SK-N-SH (cell line): ENCODE results near the gene BEGAIN. TPM values are rescaled to one million over a fixed set of nuclear protein-coding genes. Genes with fewer than 3 reads are reported as not detected.
A peak's percentile ranks its signal among the peaks of the same experiment; 100 is the strongest.

Experiments
- CTCF ChIA-PET: fragments of 300-600, 350-600 bp; formaldehyde crosslinking; extraction: SDS; loops from one replicate; lab custom pipeline; 2021; lab: Yijun Ruan, JAX
- POLR2A ChIA-PET: fragments of 350-600 bp; sonication (Branson Sonifier 250); formaldehyde crosslinking; extraction: SDS; loops from one replicate; lab custom pipeline; 2020; ENCODE audit warnings: antibody characterized with exemption, inconsistent platforms; lab: Yijun Ruan, JAX
- DNase-seq: peaks from one replicate; pipeline ENCODE4 v3.0.0; 2012
- H2AFZ ChIP-seq: fragments of 200-600 bp; sonication (generic); 2 replicates; pipeline ENCODE4 v1.8.1; 2016; ENCODE audit warnings: antibody characterized with exemption, mild to moderate bottlenecking, low read depth
- H3F3A ChIP-seq: fragments of 200-600 bp; sonication (generic); replicated peaks from 2 replicates; pipeline ENCODE3; 2016; ENCODE audit warnings: antibody characterized with exemption, mild to moderate bottlenecking; ENCODE audit not compliant: insufficient read depth
- H3K27ac ChIP-seq, 2 experiments: fragments of 200-500 bp in 1 of 2; fragments of 200-600 bp in 1 of 2; sonication (Bioruptor generic) in 1 of 2; sonication (generic), shearing (Covaris generic) in 1 of 2; 2 replicates each; pipeline versions ENCODE4 v1.5.1 to v1.6.1; 2014 to 2016; ENCODE audit warnings: low read depth in 2 of 2, inconsistent platforms in 1 of 2, low read length in 1 of 2, mild to moderate bottlenecking in 1 of 2, mixed read lengths in 1 of 2
- H3K27me3 ChIP-seq: fragments of 200-600 bp; sonication (generic), shearing (Covaris generic); 2 replicates; pipeline ENCODE4 v1.6.1; 2016; ENCODE audit warnings: mixed run types; ENCODE audit not compliant: insufficient read depth
- H3K36me3 ChIP-seq, 2 experiments: fragments of 200-500 bp in 1 of 2; fragments of 200-600 bp in 1 of 2; sonication (Bioruptor generic) in 1 of 2; sonication (generic) in 1 of 2; replicated peaks in 1 of 2; 2 replicates each; pipeline versions ENCODE3 to v1.5.1; 2014 to 2016; ENCODE audit warnings: low read length in 1 of 2, mild to moderate bottlenecking in 1 of 2; ENCODE audit not compliant: insufficient read depth in 2 of 2, control insufficient read depth in 1 of 2
- H3K4me1 ChIP-seq, 2 experiments: fragments of 200-500 bp in 1 of 2; fragments of 200-600 bp in 1 of 2; sonication (Bioruptor generic) in 1 of 2; sonication (generic), shearing (Covaris generic) in 1 of 2; 2 replicates each; pipeline versions ENCODE4 v1.5.1 to v1.6.1; 2014 to 2016; ENCODE audit warnings: low read depth in 1 of 2, low read length in 1 of 2, mixed run types in 1 of 2; ENCODE audit not compliant: insufficient read depth in 2 of 2, control insufficient read depth in 1 of 2
- H3K4me2 ChIP-seq: fragments of 200-600 bp; sonication (generic), shearing (Covaris generic); 2 replicates; pipeline ENCODE4 v1.6.1; 2017; ENCODE audit warnings: mixed run types
- H3K4me3 ChIP-seq, 2 experiments: fragments of 200-500 bp in 1 of 2; fragments of 200-600 bp in 1 of 2; sonication (Bioruptor generic) in 1 of 2; sonication (generic), shearing (Covaris generic) in 1 of 2; 2 replicates each; pipeline versions ENCODE4 v1.5.1 to v1.8.1; 2014 to 2016; ENCODE audit warnings: low read depth in 2 of 2, inconsistent platforms in 1 of 2, low read length in 1 of 2, mild to moderate bottlenecking in 1 of 2, mixed read lengths in 1 of 2, moderate library complexity in 1 of 2
- H3K79me2 ChIP-seq: fragments of 200-600 bp; sonication (generic); 2 replicates; pipeline ENCODE4 v1.8.1; 2017; ENCODE audit warnings: mild to moderate bottlenecking; ENCODE audit not compliant: insufficient read depth
- H3K9ac ChIP-seq: fragments of 200-600 bp; sonication (generic); 2 replicates; pipeline ENCODE4 v1.6.1; 2017; ENCODE audit warnings: mixed run types
- H3K9me2 ChIP-seq: fragments of 200-600 bp; sonication (generic); 2 replicates; pipeline ENCODE4 v1.6.1; 2017; ENCODE audit warnings: mixed run types
- H3K9me3 ChIP-seq: fragments of 200-600 bp; sonication (generic); 2 replicates; pipeline ENCODE4 v1.6.1; 2017; ENCODE audit warnings: mixed run types, mild to moderate bottlenecking, moderate library complexity
- H4K20me1 ChIP-seq: fragments of 200-600 bp; sonication (generic); 2 replicates; pipeline ENCODE4 v1.6.1; 2017; ENCODE audit warnings: mild to moderate bottlenecking, mixed run types; ENCODE audit not compliant: insufficient read depth
- CHD2 ChIP-seq: fragments of 150-350 bp; IDR thresholded peaks from 2 replicates; pipeline ENCODE4 v1.6.1; 2018; ENCODE audit warnings: low read length; ENCODE audit not compliant: partially characterized antibody
- EP300 ChIP-seq, 2 experiments: IDR thresholded peaks; 2 replicates each; pipeline versions ENCODE4 v1.4.0 to v1.6.1; 2012; ENCODE audit warnings: borderline replicate concordance in 1 of 2, low read depth in 1 of 2, low read length in 1 of 2
- EZH2phosphoT487 ChIP-seq: fragments of 200-600 bp; sonication (generic); IDR thresholded peaks from 2 replicates; pipeline ENCODE4 v1.6.1; 2017; ENCODE audit warnings: low read depth, mixed run types, mild to moderate bottlenecking, antibody characterized with exemption, moderate library complexity, borderline replicate concordance
- IRF3 ChIP-seq: fragments of 150-350 bp; IDR thresholded peaks from 2 replicates; pipeline ENCODE4 v1.6.1; 2016; ENCODE audit warnings: mild to moderate bottlenecking, low read depth, low read length
- MAX ChIP-seq: IDR thresholded peaks from 2 replicates; pipeline ENCODE4 v1.4.0; 2012; ENCODE audit warnings: low read depth
- MEF2A ChIP-seq: IDR thresholded peaks from 2 replicates; pipeline ENCODE4 v1.4.0; 2012; ENCODE audit warnings: low read depth, borderline replicate concordance
- PBX3 ChIP-seq: IDR thresholded peaks from 2 replicates; pipeline ENCODE4; 2012
- POLR2AphosphoS5 ChIP-seq: IDR thresholded peaks from 2 replicates; pipeline ENCODE4 v1.6.1; 2012; ENCODE audit warnings: low read depth, low read length
- RAD21 ChIP-seq: IDR thresholded peaks from 2 replicates; pipeline ENCODE4 v1.6.1; 2012; ENCODE audit warnings: mild to moderate bottlenecking, low read length
- RXRA ChIP-seq: IDR thresholded peaks from 2 replicates; pipeline ENCODE4 v1.4.0; 2012; ENCODE audit warnings: low read depth, mild to moderate bottlenecking, borderline replicate concordance
- SMC3 ChIP-seq: IDR thresholded peaks from 2 replicates; pipeline ENCODE4 v1.6.1; 2012; ENCODE audit warnings: low read depth, low read length, improper control_type of control experiment
- TCF12 ChIP-seq: IDR thresholded peaks from 2 replicates; pipeline ENCODE4 v1.4.0; 2012
- TEAD4 ChIP-seq: IDR thresholded peaks from 2 replicates; pipeline ENCODE4 v1.4.0; 2012; ENCODE audit warnings: mild to moderate bottlenecking, borderline replicate concordance; ENCODE audit not compliant: insufficient read depth
- USF2 ChIP-seq: fragments of 150-350 bp; IDR thresholded peaks from 2 replicates; pipeline ENCODE4 v1.6.1; 2017; ENCODE audit warnings: antibody characterized with exemption, low read length, low read depth, borderline replicate concordance
- ZBTB33 ChIP-seq: IDR thresholded peaks from 2 replicates; pipeline ENCODE4 v1.4.0; 2012; ENCODE audit warnings: low read depth, borderline replicate concordance
- WGBS: methylation state at CpG from one replicate; pipeline ENCODE4 v1.1.6; 2017; ENCODE audit warnings: low lambda C conversion rate; 5-methylcytosine and 5-hydroxymethylcytosine counted together
- polyA plus RNA-seq, 3 experiments: library from polyadenylated mRNA; depleted of rRNA; stranded (reverse); fragments of >200 nt; gene quantifications; 2 replicates each; pipeline ENCODE4 v1.2.3, GENCODE V29; 2012

The BEGAIN gene
- polyA plus RNA-seq, 1 of the 3 experiments (the other 2 are of a cell fraction) = 4.2 TPM

- Histone ChIP-seq H3K27ac (no peak overlapping the region), H3K79me2 (no peaks in the 10 kb centered on the region), H3K9ac (no peak overlapping the region), H3F3A (no peaks in the 10 kb centered on the region), H3K4me1 (peaks cover 4 to 41% of the 10 kb centered on the region in 2 experiments; a peak in 2 of 4 replicates), H3K9me3 (no peaks in the 10 kb centered on the region), H2AFZ (no peak overlapping the region), H3K9me2 (no peaks in the 10 kb centered on the region), H3K36me3 (no peaks in the 10 kb centered on the region), H3K4me2 (no peak overlapping the region), H4K20me1 (no peaks in the 10 kb centered on the region), H3K27me3 (0 out of 2 replicates have a peak, but pooled peaks cover under 1% of the 10 kb centered on the region), H3K4me3 (no peak overlapping the region)
- 95% methylated on average over 16 of the region's 16 CpGs for WGBS
- DNase-seq = no peak
- ChIA-PET CTCF (interaction anchor here (1.3 to 1.4 kb wide), 2 partner anchors 198 to 319 kb away, joined by 3 to 4 read pairs; no protein-coding TSS in a partner anchor), POLR2A (interaction anchor here (3.7 kb wide), 1 partner anchor 13 kb away, joined by 14 read pairs; no protein-coding TSS in a partner anchor)
- no peak for TF ChIP-seq ZBTB33
- no peak for TF ChIP-seq RAD21
- TF ChIP-seq CHD2 = no peak
- no peak for TF ChIP-seq EP300 (IDR thresholded peaks at IDR 0.05; ENCODE audit: borderline replicate concordance in 1 of 2, low read depth in 1 of 2, low read length in 1 of 2)
- TF ChIP-seq MEF2A = no peak
- no peak for TF ChIP-seq RXRA
- no peak for TF ChIP-seq TEAD4
- no peak for TF ChIP-seq IRF3
Measured at GRCh38 chr14:100582496-100583165, 4.6 kb downstream of the BEGAIN start.

- H3K36me3 ChIP-seq = no peaks in the 10 kb centered on the region
- H3K4me2 ChIP-seq = no peak overlapping the region
- no peaks in the 10 kb centered on the region for H3K9me3 ChIP-seq
- H3K4me3 ChIP-seq = no peak overlapping the region
- H3K9ac ChIP-seq = no peak overlapping the region
- DNase-seq = peak; percentile 72
- peak overlapping the region in 1 of 2 experiments; percentile 59; a peak in 2 of 4 replicates for H3K27ac ChIP-seq
- H2AFZ ChIP-seq = no peak overlapping the region
- ChIA-PET CTCF (interaction anchor here (1.4 to 1.9 kb wide), 3 partner anchors 64 to 197 kb away, joined by 3 to 6 read pairs (median 5); no protein-coding TSS in a partner anchor), POLR2A (interaction anchor here (0.8 to 3.7 kb wide), 3 partner anchors 12 to 190 kb away, joined by 3 to 14 read pairs (median 3); no protein-coding TSS in a partner anchor)
- 69% methylated on average over 7 of the region's 28 CpGs for WGBS
- H3K4me1 ChIP-seq = peaks cover 3 to 44% of the 10 kb centered on the region in 2 experiments; a peak in 2 of 4 replicates
- no peaks in the 10 kb centered on the region for H3K27me3 ChIP-seq
- H3F3A ChIP-seq = no peaks in the 10 kb centered on the region
- H3K79me2 ChIP-seq = no peaks in the 10 kb centered on the region
- H4K20me1 ChIP-seq = no peaks in the 10 kb centered on the region
- H3K9me2 ChIP-seq = no peaks in the 10 kb centered on the region
- no peak for TF ChIP-seq RAD21
- TF ChIP-seq USF2 = no peak
- no peak for TF ChIP-seq POLR2AphosphoS5
- TF ChIP-seq TEAD4 = no peak
- no peak for TF ChIP-seq ZBTB33
- no peak for TF ChIP-seq EZH2phosphoT487
- TF ChIP-seq MAX = no peak
- no peak for TF ChIP-seq SMC3
- no peak for TF ChIP-seq CHD2
- no peak for TF ChIP-seq TCF12
- TF ChIP-seq PBX3 = no peak
Measured at GRCh38 chr14:100581228-100582145, 5.7 kb downstream of the BEGAIN start.
